OCI-LY3 (cell line): ENCODE results near the gene TIAL1.

Source experiments
- H2AFZ ChIP-seq: fragments of 200-600, 300-600 bp; shearing (Covaris generic); 2 replicates; pipeline ENCODE4 v1.6.0; 2014; ENCODE audit warnings: antibody characterized with exemption, low read depth, low read length
- H3K27ac ChIP-seq: fragments of 200-600, 300-600 bp; sonication (generic); 2 replicates; pipeline ENCODE4 v1.5.1; 2014; ENCODE audit warnings: mild to moderate bottlenecking, low read length, moderate library complexity, mixed read lengths
- H3K27me3 ChIP-seq: fragments of 200-600, 300-600 bp; sonication (generic); 2 replicates; pipeline ENCODE4 v1.6.1; 2014; ENCODE audit warnings: low read depth, low read length, mixed read lengths
- H3K36me3 ChIP-seq: fragments of 200-600, 300-600 bp; sonication (generic); replicated peaks from 2 replicates; pipeline ENCODE3; 2014; ENCODE audit warnings: low read depth, low read length, mixed read lengths
- H3K4me1 ChIP-seq: fragments of 300-600, 200-600 bp; sonication (generic); 2 replicates; pipeline ENCODE4 v1.6.1; 2014; ENCODE audit warnings: low read length, mixed read lengths
- H3K4me2 ChIP-seq: fragments of 200-600, 300-600 bp; sonication (generic); 2 replicates; pipeline ENCODE4 v1.6.1; 2014; ENCODE audit warnings: low read length, mixed read lengths
- H3K4me3 ChIP-seq: fragments of 300-600, 200-600 bp; sonication (generic); 2 replicates; pipeline ENCODE4 v1.5.1; 2014; ENCODE audit warnings: antibody characterized with exemption, mild to moderate bottlenecking, low read length, moderate library complexity
- H3K79me2 ChIP-seq: fragments of 300-600, 200-600 bp; shearing (Covaris generic); 2 replicates; pipeline ENCODE4 v1.6.1; 2014; ENCODE audit warnings: mild to moderate bottlenecking, low read length, mixed read lengths
- H3K9ac ChIP-seq: fragments of 300-600, 200-600 bp; shearing (Covaris generic); 2 replicates; pipeline ENCODE4 v1.6.0; 2014; ENCODE audit warnings: mild to moderate bottlenecking, low read length, moderate library complexity
- H3K9me3 ChIP-seq: fragments of 200-600, 300-600 bp; shearing (Covaris generic); 2 replicates; pipeline ENCODE4 v1.6.1; 2014; ENCODE audit warnings: low read length, mixed read lengths; ENCODE audit not compliant: insufficient read depth
- H4K20me1 ChIP-seq: fragments of 200-600, 300-600 bp; sonication (generic); 2 replicates; pipeline ENCODE4 v1.6.1; 2016; ENCODE audit warnings: low read length, mixed read lengths; ENCODE audit not compliant: insufficient read depth
- EZH2phosphoT487 ChIP-seq: fragments of 200-600 bp; shearing (Covaris generic); IDR thresholded peaks from 2 replicates; pipeline ENCODE4 v1.6.1; 2018; ENCODE audit warnings: antibody characterized with exemption, mixed run types, low read depth
- TF ChIP-seq, protein P1 (sequence below): fragments of 200-600, 300-600 bp; sonication (generic); IDR thresholded peaks from 2 replicates; pipeline ENCODE4 v1.5.1; 2014; ENCODE audit warnings: antibody characterized with exemption, low read length, low read depth

Gene TIAL1

DNA sequence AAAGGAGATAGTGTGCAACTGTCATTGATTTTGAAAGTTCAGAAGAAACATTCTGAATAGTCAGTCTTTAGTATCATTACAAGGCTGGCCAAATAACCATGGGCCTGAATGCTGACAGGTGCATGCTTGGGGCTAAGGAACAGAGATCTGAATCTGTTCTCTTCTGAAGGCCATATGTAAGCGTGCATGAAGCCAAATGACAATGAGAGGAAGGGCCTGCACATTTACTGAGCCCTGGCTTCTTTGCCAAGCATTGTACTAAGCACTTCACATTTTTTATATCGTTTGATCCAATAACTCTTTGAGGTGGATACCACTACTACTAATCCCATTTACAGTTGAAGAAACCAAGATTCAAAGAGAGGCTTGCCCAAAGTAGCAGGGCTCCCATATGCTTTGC lies 22.5 kb upstream of the TIAL1 start:
- H3K27ac ChIP-seq: no peak overlapping the region
- H4K20me1 ChIP-seq: no peaks in the 10 kb centered on the region
- H3K79me2 ChIP-seq: no peaks in the 10 kb centered on the region
- no peak overlapping the region for H2AFZ ChIP-seq
- H3K4me1 ChIP-seq: peaks cover 12% of the 10 kb centered on the region
- H3K4me3 ChIP-seq: no peak overlapping the region
- H3K36me3 ChIP-seq: no peaks in the 10 kb centered on the region
- no peaks in the 10 kb centered on the region for H3K9me3 ChIP-seq
- H3K4me2 ChIP-seq: no peak overlapping the region
- no peak for TF ChIP-seq EZH2phosphoT487
- TF ChIP-seq, protein P1, sequence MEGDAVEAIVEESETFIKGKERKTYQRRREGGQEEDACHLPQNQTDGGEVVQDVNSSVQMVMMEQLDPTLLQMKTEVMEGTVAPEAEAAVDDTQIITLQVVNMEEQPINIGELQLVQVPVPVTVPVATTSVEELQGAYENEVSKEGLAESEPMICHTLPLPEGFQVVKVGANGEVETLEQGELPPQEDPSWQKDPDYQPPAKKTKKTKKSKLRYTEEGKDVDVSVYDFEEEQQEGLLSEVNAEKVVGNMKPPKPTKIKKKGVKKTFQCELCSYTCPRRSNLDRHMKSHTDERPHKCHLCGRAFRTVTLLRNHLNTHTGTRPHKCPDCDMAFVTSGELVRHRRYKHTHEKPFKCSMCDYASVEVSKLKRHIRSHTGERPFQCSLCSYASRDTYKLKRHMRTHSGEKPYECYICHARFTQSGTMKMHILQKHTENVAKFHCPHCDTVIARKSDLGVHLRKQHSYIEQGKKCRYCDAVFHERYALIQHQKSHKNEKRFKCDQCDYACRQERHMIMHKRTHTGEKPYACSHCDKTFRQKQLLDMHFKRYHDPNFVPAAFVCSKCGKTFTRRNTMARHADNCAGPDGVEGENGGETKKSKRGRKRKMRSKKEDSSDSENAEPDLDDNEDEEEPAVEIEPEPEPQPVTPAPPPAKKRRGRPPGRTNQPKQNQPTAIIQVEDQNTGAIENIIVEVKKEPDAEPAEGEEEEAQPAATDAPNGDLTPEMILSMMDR: no peak
- no peaks in the 10 kb centered on the region for H3K27me3 ChIP-seq
- H3K9ac ChIP-seq: no peak overlapping the region

DNA sequence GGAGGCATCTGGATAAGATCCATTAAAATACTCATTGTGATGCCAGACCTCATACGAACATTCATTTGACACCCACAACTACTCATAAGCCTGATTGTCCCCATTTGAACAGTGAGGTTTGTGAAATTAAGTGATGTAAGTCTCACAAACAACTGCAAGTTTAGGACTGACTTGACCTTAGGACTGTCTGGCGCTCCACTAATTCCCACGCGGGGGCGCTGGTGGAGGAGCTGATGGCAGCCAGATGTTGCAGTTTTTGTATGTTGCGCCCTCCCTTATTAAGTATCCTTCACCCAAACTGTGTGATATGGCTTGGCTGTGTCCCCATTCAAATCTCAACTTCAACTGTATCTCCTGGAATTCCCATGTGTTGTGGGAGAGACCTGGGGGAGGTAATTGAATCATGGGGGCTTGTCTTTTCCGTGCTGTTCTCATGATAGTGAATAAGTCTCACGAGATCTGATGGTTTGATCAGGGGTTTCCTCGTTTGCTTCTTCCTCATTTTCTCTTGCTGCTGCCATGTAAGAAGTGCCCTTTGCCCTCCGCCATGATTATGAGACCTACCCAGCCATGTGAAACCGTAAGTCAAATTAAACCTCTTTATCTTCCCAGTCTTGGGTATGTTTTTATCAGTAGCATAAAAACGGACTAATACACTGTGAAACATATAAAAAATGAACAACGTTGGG lies 20.3 kb upstream of the TIAL1 start:
- no peak overlapping the region for H3K9ac ChIP-seq
- no peak overlapping the region for H2AFZ ChIP-seq
- H3K36me3 ChIP-seq: no peaks in the 10 kb centered on the region
- no peaks in the 10 kb centered on the region for H3K27me3 ChIP-seq
- no peak overlapping the region for H3K27ac ChIP-seq
- TF ChIP-seq, protein P1: no peak
- no peak for TF ChIP-seq EZH2phosphoT487
- no peaks in the 10 kb centered on the region for H3K79me2 ChIP-seq
- H3K4me1 ChIP-seq: peaks cover 12% of the 10 kb centered on the region
- no peak overlapping the region for H3K4me2 ChIP-seq
- no peak overlapping the region for H3K4me3 ChIP-seq
- no peaks in the 10 kb centered on the region for H3K9me3 ChIP-seq
- H4K20me1 ChIP-seq: no peaks in the 10 kb centered on the region

DNA sequence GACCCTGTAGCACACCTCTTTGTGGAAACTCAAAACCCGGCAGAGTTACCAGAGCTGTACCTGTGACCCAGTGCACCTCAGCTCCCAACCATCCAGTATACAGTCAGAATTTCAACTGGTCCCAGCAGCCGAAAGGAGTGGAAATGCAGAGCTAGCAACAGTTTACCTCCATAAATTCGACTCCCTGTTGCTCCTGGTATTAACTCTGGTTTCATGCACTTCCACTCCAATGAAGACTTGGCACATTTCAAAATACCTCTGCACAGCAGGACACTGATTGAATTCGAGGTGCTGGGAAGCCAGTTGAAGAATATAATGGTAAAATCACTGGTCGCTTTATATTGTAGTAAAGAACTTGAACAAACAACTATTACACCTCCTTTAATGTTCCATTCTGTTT lies 17.9 kb upstream of the TIAL1 start:
- Histone ChIP-seq H4K20me1 (no peaks in the 10 kb centered on the region), H3K4me2 (no peak overlapping the region), H3K27me3 (no peaks in the 10 kb centered on the region), H3K9me3 (no peaks in the 10 kb centered on the region), H3K79me2 (no peaks in the 10 kb centered on the region), H3K4me1 (peaks cover 12% of the 10 kb centered on the region), H3K36me3 (no peaks in the 10 kb centered on the region), H3K4me3 (no peak overlapping the region), H3K9ac (no peak overlapping the region), H2AFZ (no peak overlapping the region), H3K27ac (no peak overlapping the region)
- TF ChIP-seq EZH2phosphoT487: no peak
- TF ChIP-seq, protein P1: no peak

DNA sequence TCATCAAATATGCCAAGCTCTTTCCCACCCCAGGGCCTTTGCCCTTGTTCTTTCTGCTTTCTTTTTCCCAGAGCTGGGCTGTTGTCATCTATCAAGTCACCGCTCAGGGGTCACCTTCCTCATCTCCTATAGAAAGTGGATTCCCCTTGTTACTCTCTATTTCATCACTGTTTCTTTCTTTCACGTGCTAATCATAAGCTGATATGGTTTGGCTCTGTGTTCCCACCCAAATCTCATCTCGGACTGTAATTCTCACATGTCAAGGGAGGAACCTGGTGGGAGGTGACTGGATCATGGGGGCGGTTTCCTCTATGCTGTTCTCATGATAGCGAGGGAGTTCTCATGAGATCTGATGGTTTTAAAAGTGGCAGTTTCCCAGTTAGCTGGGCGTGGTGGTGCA lies 17.0 kb upstream of the TIAL1 start:
- Histone ChIP-seq H2AFZ (no peak overlapping the region), H3K9me3 (no peaks in the 10 kb centered on the region), H3K4me3 (no peak overlapping the region), H3K9ac (no peak overlapping the region), H3K79me2 (no peaks in the 10 kb centered on the region), H3K27me3 (no peaks in the 10 kb centered on the region), H3K36me3 (no peaks in the 10 kb centered on the region), H3K4me1 (peaks cover 9% of the 10 kb centered on the region), H4K20me1 (no peaks in the 10 kb centered on the region), H3K27ac (no peak overlapping the region), H3K4me2 (no peak overlapping the region)
- TF ChIP-seq EZH2phosphoT487: no peak
- TF ChIP-seq, protein P1: no peak
